GM23248 (cell line): Measurements from ENCODE around the gene PHF12. TPM values are rescaled to one million over a fixed set of nuclear protein-coding genes. Genes with fewer than 3 reads are reported as not detected.

Source experiments
- DNase-seq: peaks from one replicate; pipeline ENCODE4 v3.0.0-alpha.2; 2015
- H2AFZ ChIP-seq: fragments of 200-600 bp; sonication (generic); 2 replicates; pipeline ENCODE4 v1.6.1; 2016; ENCODE audit warnings: antibody characterized with exemption
- H3F3A ChIP-seq: fragments of 200-600 bp; sonication (generic); 2 replicates; pipeline ENCODE4 v1.6.1; 2016; ENCODE audit warnings: mild to moderate bottlenecking, antibody characterized with exemption, mixed run types; ENCODE audit not compliant: insufficient read depth
- H3K27ac ChIP-seq: fragments of 200-600 bp; sonication (generic); 2 replicates; pipeline ENCODE4 v1.5.1; 2016; ENCODE audit warnings: mild to moderate bottlenecking
- H3K27me3 ChIP-seq: fragments of 200-600 bp; sonication (generic); replicated peaks from 2 replicates; pipeline ENCODE4 v1.6.1; 2016; ENCODE audit warnings: mild to moderate bottlenecking; ENCODE audit not compliant: insufficient read depth
- H3K36me3 ChIP-seq: fragments of 200-600 bp; sonication (generic); 2 replicates; pipeline ENCODE4 v1.6.1; 2016; ENCODE audit warnings: low read depth, mild to moderate bottlenecking
- H3K4me1 ChIP-seq: fragments of 200-600 bp; sonication (generic); 2 replicates; pipeline ENCODE4 v1.6.1; 2016; ENCODE audit warnings: mild to moderate bottlenecking; ENCODE audit not compliant: insufficient read depth
- H3K4me2 ChIP-seq: fragments of 200-600 bp; sonication (generic); one replicate; pipeline ENCODE4 v1.6.1; 2016; ENCODE audit warnings: mild to moderate bottlenecking; ENCODE audit not compliant: unreplicated experiment
- H3K4me3 ChIP-seq: fragments of 200-600 bp; sonication (generic); 2 replicates; pipeline ENCODE4 v1.5.1; 2016; ENCODE audit warnings: mild to moderate bottlenecking
- H3K79me2 ChIP-seq: fragments of 200-600 bp; sonication (generic); 2 replicates; pipeline ENCODE4 v1.6.1; 2016; ENCODE audit warnings: mild to moderate bottlenecking; ENCODE audit not compliant: insufficient read depth
- H3K9ac ChIP-seq: fragments of 200-600 bp; sonication (generic); 2 replicates; pipeline ENCODE4 v1.6.1; 2016; ENCODE audit warnings: mild to moderate bottlenecking
- H3K9me2 ChIP-seq: fragments of 200-600 bp; sonication (generic); 2 replicates; pipeline ENCODE4 v1.6.1; 2016; ENCODE audit warnings: mixed run types, mild to moderate bottlenecking, moderate library complexity; ENCODE audit not compliant: insufficient read depth
- H3K9me3 ChIP-seq: fragments of 200-600 bp; sonication (generic); one replicate; pipeline ENCODE4 v1.6.1; 2017; ENCODE audit warnings: low read depth
- H4K20me1 ChIP-seq: fragments of 200-600 bp; sonication (generic); 2 replicates; pipeline ENCODE4 v1.6.0; 2016; ENCODE audit not compliant: insufficient read depth
- EZH2 ChIP-seq: fragments of 200-600 bp; sonication (generic); IDR thresholded peaks from 2 replicates; pipeline ENCODE4 v1.6.1; 2018; ENCODE audit warnings: antibody characterized with exemption, mild to moderate bottlenecking; ENCODE audit not compliant: insufficient read depth, poor library complexity, severe bottlenecking
- EZH2phosphoT487 ChIP-seq: fragments of 200-600 bp; sonication (generic); IDR thresholded peaks from 2 replicates; pipeline ENCODE4 v1.6.1; 2018; ENCODE audit warnings: antibody characterized with exemption, moderate library complexity, mild to moderate bottlenecking, low read depth; ENCODE audit not compliant: insufficient read depth
- whole genome bisulfite sequencing, 2 experiments: methylation state at CpG; one replicate each; pipeline ENCODE4 v1.1.6; 2015 to 2017; ENCODE audit warnings: low lambda C conversion rate in 2 of 2, low coverage in 1 of 2; ENCODE audit errors: missing lambda C conversion rate in 2 of 2; 5-methylcytosine and 5-hydroxymethylcytosine counted together
- in situ Hi-C: fragments of 300-500 bp; cut with MboI; formaldehyde crosslinking; loops from 2 replicates; pipeline ENCODE4 v1.15.0; 2020
- polyA plus RNA-seq: library from polyadenylated mRNA; unstranded; fragments of >200 nt; fragmentation: Nextera tagmentation; extraction: Ambion mirVana; gene quantifications from 2 replicates; pipeline ENCODE4 v1.2.1, GENCODE V29; 2016
- total RNA-seq: library from RNA; depleted of rRNA; stranded (reverse); fragments of >200 nt; shearing (Covaris generic); gene quantifications from 2 replicates; pipeline ENCODE4 v1.2.3, GENCODE V29; 2014

Gene PHF12
- total and polyA plus RNA-seq, 2 experiments from 2014 or later, result 6.1 to 27.7 TPM

- no peaks in the 10 kb centered on the region for H3K27me3 ChIP-seq
- in situ Hi-C loops, result no loop called here
Observed at GRCh38 chr17:28882154-28882895, 69.0 kb downstream of the PHF12 start.

GRCh38 chr17:28881533-28882056 lies 69.7 kb downstream of the PHF12 start:
- in situ Hi-C loops, result no loop called here
- Histone ChIP-seq H3K9ac (no peak overlapping the region), H3K4me2 (no peak overlapping the region), H4K20me1 (no peaks in the 10 kb centered on the region), H2AFZ (no peak overlapping the region), H3K27me3 (no peaks in the 10 kb centered on the region), H3K27ac (no peak overlapping the region), H3F3A (no peaks in the 10 kb centered on the region), H3K9me2 (no peaks in the 10 kb centered on the region), H3K9me3 (no peaks in the 10 kb centered on the region), H3K79me2 (no peaks in the 10 kb centered on the region), H3K36me3 (no peaks in the 10 kb centered on the region; the same call in 1 of the 2 replicates), H3K4me3 (no peak overlapping the region), H3K4me1 (no peaks in the 10 kb centered on the region)
- no peak for DNase-seq
- WGBS, 2 experiments, result 96 to 98% methylated on average over 17 of the region's 17 CpGs
- TF ChIP-seq EZH2phosphoT487, result no peak
- TF ChIP-seq EZH2, result no peak

More at GRCh38 chr17:28882154-28882895, 69.0 kb downstream of the PHF12 start:
- Histone ChIP-seq H3K36me3 (no peaks in the 10 kb centered on the region; the same call in 1 of the 2 replicates), H3K9me2 (no peaks in the 10 kb centered on the region), H3F3A (no peaks in the 10 kb centered on the region), H4K20me1 (no peaks in the 10 kb centered on the region), H3K9ac (no peak overlapping the region), H3K9me3 (no peaks in the 10 kb centered on the region), H2AFZ (no peak overlapping the region), H3K4me3 (no peak overlapping the region), H3K4me1 (no peaks in the 10 kb centered on the region), H3K27ac (no peak overlapping the region), H3K4me2 (no peak overlapping the region), H3K79me2 (no peaks in the 10 kb centered on the region)
- WGBS, 2 experiments, result 91 to 94% methylated on average over 17 to 18 of the region's 18 CpGs
- DNase-seq, result no peak
- no peak for TF ChIP-seq EZH2
- TF ChIP-seq EZH2phosphoT487, result no peak

DNA sequence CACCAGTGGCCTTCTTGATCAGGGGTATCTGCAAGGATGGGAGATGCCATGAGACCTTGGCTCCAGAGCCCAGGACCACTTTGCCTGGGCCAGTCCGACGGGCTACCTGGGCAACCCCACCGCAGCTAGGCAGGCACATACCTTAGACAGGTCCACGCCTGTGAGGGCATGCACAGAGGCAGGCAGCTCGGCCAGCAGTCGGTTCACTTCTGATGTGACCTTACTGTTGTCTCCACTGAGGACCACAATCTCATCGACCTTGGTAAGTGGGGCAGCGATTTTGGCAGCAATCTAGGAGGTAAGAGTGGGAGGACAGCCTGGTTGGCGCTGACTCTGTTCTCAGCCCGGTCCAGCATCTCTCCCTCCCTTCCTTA lies 70.8 kb downstream of the PHF12 start:
- DNase-seq, result no peak
- TF ChIP-seq EZH2phosphoT487 (no peak), EZH2 (no peak)
- Histone ChIP-seq H3K4me3 (no peak overlapping the region), H3K27ac (no peak overlapping the region), H3F3A (peaks cover 5% of the 10 kb centered on the region; the same call in 1 of the 2 replicates), H4K20me1 (no peaks in the 10 kb centered on the region), H3K27me3 (no peaks in the 10 kb centered on the region), H3K4me1 (no peaks in the 10 kb centered on the region; the same call in 1 of the 2 replicates), H3K36me3 (no peaks in the 10 kb centered on the region; the same call in 1 of the 2 replicates), H3K4me2 (no peak overlapping the region), H3K9me2 (no peaks in the 10 kb centered on the region), H3K9ac (no peak overlapping the region), H2AFZ (no peak overlapping the region), H3K9me3 (no peaks in the 10 kb centered on the region), H3K79me2 (no peaks in the 10 kb centered on the region)
- in situ Hi-C loops, result no loop called here
- 94 to 96% methylated on average over 10 of the region's 10 CpGs for WGBS, 2 experiments

- H3K36me3 ChIP-seq, result no peaks in the 10 kb centered on the region; the same call in 1 of the 2 replicates
- H3K4me3 ChIP-seq, result no peak overlapping the region
- TF ChIP-seq EZH2phosphoT487, result no peak
- no peak for TF ChIP-seq EZH2
- WGBS, 2 experiments, result 78 to 86% methylated on average over 9 of the region's 9 CpGs
- H3K9me3 ChIP-seq, result no peaks in the 10 kb centered on the region
- in situ Hi-C loops, result no loop called here
- peaks cover 5% of the 10 kb centered on the region; the same call in 1 of the 2 replicates for H3F3A ChIP-seq
- H3K9me2 ChIP-seq, result no peaks in the 10 kb centered on the region
- H3K4me1 ChIP-seq, result no peaks in the 10 kb centered on the region; the same call in 1 of the 2 replicates
- no peaks in the 10 kb centered on the region for H3K27me3 ChIP-seq
- no peaks in the 10 kb centered on the region for H3K79me2 ChIP-seq
- H2AFZ ChIP-seq, result no peak overlapping the region
- no peak overlapping the region for H3K9ac ChIP-seq
- no peak for DNase-seq
- no peak overlapping the region for H3K27ac ChIP-seq
- no peak overlapping the region for H3K4me2 ChIP-seq
- no peaks in the 10 kb centered on the region for H4K20me1 ChIP-seq
Observed at GRCh38 chr17:28879886-28880571, 71.3 kb downstream of the PHF12 start.
